GM12873 (cell line): ENCODE results near the gene ACSF2.

Experiments
- CTCF ChIP-seq: IDR thresholded peaks from 2 replicates; pipeline ENCODE4 v1.5.1; 2012; ENCODE audit warnings: low read depth, mild to moderate bottlenecking, moderate library complexity, low read length, control low read depth; ENCODE audit not compliant: insufficient read depth; ENCODE audit errors: missing control alignments

ACSF2 gene

GRCh38 chr17:50386510-50386909, 39.5 kb upstream of the ACSF2 start:
- no peak for TF ChIP-seq CTCF

- no peak for TF ChIP-seq CTCF
Observed at GRCh38 chr17:50388728-50389127, 37.3 kb upstream of the ACSF2 start.

- no peak for TF ChIP-seq CTCF
Observed at GRCh38 chr17:50389534-50389933, 36.5 kb upstream of the ACSF2 start.

GRCh38 chr17:50392621-50393020, 33.4 kb upstream of the ACSF2 start:
- no peak for TF ChIP-seq CTCF

- no peak for TF ChIP-seq CTCF
Observed at GRCh38 chr17:50393700-50394099, 32.3 kb upstream of the ACSF2 start.

GRCh38 chr17:50394711-50395110, 31.3 kb upstream of the ACSF2 start:
- no peak for TF ChIP-seq CTCF

- no peak for TF ChIP-seq CTCF
Observed at GRCh38 chr17:50396261-50397110, 29.5 kb upstream of the ACSF2 start.
